Ovary (tissue), 3 donors: ENCODE measurements around the gene EAPP.

Experiments
- CTCF ChIP-seq, 3 donors: fragments of 450-650 bp in 2 of 3; fragments of 200-600 bp in 1 of 3; IDR thresholded peaks; one replicate each; pipeline versions ENCODE4 v1.5.1 to v1.8.0; 2016 to 2022; ENCODE audit warnings: antibody characterized with exemption in 3 of 3, mild to moderate bottlenecking in 1 of 3
- EP300 ChIP-seq: sonication (generic); formaldehyde crosslinking; IDR thresholded peaks from one replicate; pipeline ENCODE4 v1.6.1; 2017; ENCODE audit warnings: antibody characterized with exemption
- POLR2A ChIP-seq: fragments of 450-650 bp; IDR thresholded peaks from one replicate; pipeline ENCODE4 v1.6.1; 2017; ENCODE audit warnings: antibody characterized with exemption, mild to moderate bottlenecking, moderate library complexity
- donor health status: DM: no; HTN: no; CAD: no.

GRCh38 chr14:34580381-34580780 lies 40.9 kb upstream of the EAPP start:
- TF ChIP-seq CTCF (IDR thresholded peaks at IDR 0.05) (no peak), POLR2A (no peak), EP300 (no peak)
